ENCODE data around the gene TRIM34. TPM values are rescaled to one million over a fixed set of nuclear protein-coding genes. Genes with fewer than 3 reads are reported as not detected.

The TRIM34 gene
- total RNA-seq, 1 donor from 2014 or later = 4.6 TPM

GRCh38 chr11:5622802-5623201, 2.0 kb upstream of the TRIM34 start:
- no peak overlapping the region for H3K4me3 Mint-ChIP-seq (ENCODE audit: unreplicated experiment)
- peaks cover 56% of the 10 kb centered on the region for H3K4me1 Mint-ChIP-seq (ENCODE audit: unreplicated experiment)
- H3K27me3 Mint-ChIP-seq (ENCODE audit: unreplicated experiment) = no peaks in the 10 kb centered on the region
- no peak for DNase-seq (ENCODE audit: extremely low spot score, unreplicated experiment)
- no peaks in the 10 kb centered on the region for H3K9me3 Mint-ChIP-seq (ENCODE audit: unreplicated experiment)
- TF ChIP-seq, protein P1, sequence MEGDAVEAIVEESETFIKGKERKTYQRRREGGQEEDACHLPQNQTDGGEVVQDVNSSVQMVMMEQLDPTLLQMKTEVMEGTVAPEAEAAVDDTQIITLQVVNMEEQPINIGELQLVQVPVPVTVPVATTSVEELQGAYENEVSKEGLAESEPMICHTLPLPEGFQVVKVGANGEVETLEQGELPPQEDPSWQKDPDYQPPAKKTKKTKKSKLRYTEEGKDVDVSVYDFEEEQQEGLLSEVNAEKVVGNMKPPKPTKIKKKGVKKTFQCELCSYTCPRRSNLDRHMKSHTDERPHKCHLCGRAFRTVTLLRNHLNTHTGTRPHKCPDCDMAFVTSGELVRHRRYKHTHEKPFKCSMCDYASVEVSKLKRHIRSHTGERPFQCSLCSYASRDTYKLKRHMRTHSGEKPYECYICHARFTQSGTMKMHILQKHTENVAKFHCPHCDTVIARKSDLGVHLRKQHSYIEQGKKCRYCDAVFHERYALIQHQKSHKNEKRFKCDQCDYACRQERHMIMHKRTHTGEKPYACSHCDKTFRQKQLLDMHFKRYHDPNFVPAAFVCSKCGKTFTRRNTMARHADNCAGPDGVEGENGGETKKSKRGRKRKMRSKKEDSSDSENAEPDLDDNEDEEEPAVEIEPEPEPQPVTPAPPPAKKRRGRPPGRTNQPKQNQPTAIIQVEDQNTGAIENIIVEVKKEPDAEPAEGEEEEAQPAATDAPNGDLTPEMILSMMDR (IDR thresholded peaks at IDR 0.05) = no peak
- no peak overlapping the region for H3K27ac Mint-ChIP-seq (ENCODE audit: unreplicated experiment)
- peaks cover 2% of the 10 kb centered on the region for H3K36me3 Mint-ChIP-seq (ENCODE audit: unreplicated experiment)

GRCh38 chr11:5625281-5625680, 480 bp downstream of the TRIM34 start:
- H3K9me3 Mint-ChIP-seq (ENCODE audit: unreplicated experiment) = no peaks in the 10 kb centered on the region
- H3K4me1 Mint-ChIP-seq (ENCODE audit: unreplicated experiment) = peaks cover 43% of the 10 kb centered on the region
- H3K27me3 Mint-ChIP-seq (ENCODE audit: unreplicated experiment) = no peaks in the 10 kb centered on the region
- DNase-seq (ENCODE audit: extremely low spot score, unreplicated experiment) = no peak
- H3K27ac Mint-ChIP-seq (ENCODE audit: unreplicated experiment) = peak overlapping the region; percentile 33
- H3K4me3 Mint-ChIP-seq (ENCODE audit: unreplicated experiment) = peak overlapping the region; percentile 78
- H3K36me3 Mint-ChIP-seq (ENCODE audit: unreplicated experiment) = peaks cover 2% of the 10 kb centered on the region
- TF ChIP-seq, protein P1 (IDR thresholded peaks at IDR 0.05) = no peak

DNA sequence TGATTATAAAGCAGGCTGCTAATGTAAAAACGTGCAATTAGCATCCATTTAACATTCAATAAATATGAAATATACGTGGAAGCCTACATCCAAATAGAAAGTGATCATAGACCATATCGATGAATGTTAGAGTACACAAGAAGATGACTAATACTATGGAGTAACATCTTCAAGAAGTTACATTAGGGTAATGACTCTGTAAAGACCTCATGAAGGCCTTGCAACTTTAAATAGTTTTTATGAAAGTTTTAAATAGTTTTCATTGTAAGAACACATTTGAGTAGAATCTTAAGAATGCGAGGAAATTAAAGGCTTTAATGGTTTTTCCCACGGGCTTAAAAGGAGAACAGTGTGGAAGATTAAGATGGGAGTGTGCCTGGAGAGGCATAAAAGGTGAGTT, 1.4 kb downstream of the TRIM34 start:
- Mint-ChIP-seq H3K9me3 (ENCODE audit: unreplicated experiment) (no peaks in the 10 kb centered on the region), H3K36me3 (ENCODE audit: unreplicated experiment) (peaks cover 2% of the 10 kb centered on the region), H3K4me1 (ENCODE audit: unreplicated experiment) (peaks cover 34% of the 10 kb centered on the region), H3K27ac (ENCODE audit: unreplicated experiment) (no peak overlapping the region), H3K4me3 (ENCODE audit: unreplicated experiment) (peak overlapping the region; percentile 16), H3K27me3 (ENCODE audit: unreplicated experiment) (no peaks in the 10 kb centered on the region)
- DNase-seq (ENCODE audit: extremely low spot score, unreplicated experiment) = no peak
- TF ChIP-seq, protein P1 (IDR thresholded peaks at IDR 0.05) = no peak

DNA sequence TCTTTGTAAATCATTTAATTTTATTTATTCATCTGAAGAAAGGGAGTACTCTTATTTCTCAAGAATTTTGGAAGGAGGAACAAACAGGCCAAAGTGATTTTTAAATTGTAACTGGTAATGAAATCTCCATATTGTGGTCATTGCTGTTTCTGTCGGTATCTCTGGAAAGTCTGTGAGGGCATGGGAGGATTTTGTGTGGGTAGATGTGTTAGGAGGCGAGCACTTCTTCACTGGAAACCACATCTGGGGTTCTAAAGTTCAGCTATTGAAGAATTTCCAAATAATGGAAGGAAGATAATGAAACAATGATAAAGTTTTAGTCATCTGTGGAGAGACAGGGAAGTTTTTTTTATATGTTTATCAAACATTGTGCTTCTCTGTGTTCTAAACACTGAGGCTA, 6.6 kb downstream of the TRIM34 start:
- H3K27ac Mint-ChIP-seq (ENCODE audit: unreplicated experiment) = no peak overlapping the region
- no peak for DNase-seq (ENCODE audit: extremely low spot score, unreplicated experiment)

GRCh38 chr11:5631969-5632635, 7.3 kb downstream of the TRIM34 start:
- no peaks in the 10 kb centered on the region for H3K9me3 Mint-ChIP-seq (ENCODE audit: unreplicated experiment)
- H3K27ac Mint-ChIP-seq (ENCODE audit: unreplicated experiment) = no peak overlapping the region
- H3K36me3 Mint-ChIP-seq (ENCODE audit: unreplicated experiment) = peaks cover 9% of the 10 kb centered on the region
- H3K4me1 Mint-ChIP-seq (ENCODE audit: unreplicated experiment) = no peaks in the 10 kb centered on the region
- no peaks in the 10 kb centered on the region for H3K27me3 Mint-ChIP-seq (ENCODE audit: unreplicated experiment)
- no peak overlapping the region for H3K4me3 Mint-ChIP-seq (ENCODE audit: unreplicated experiment)
- TF ChIP-seq, protein P1 (IDR thresholded peaks at IDR 0.05) = no peak
- no peak for DNase-seq (ENCODE audit: extremely low spot score, unreplicated experiment)

More for the DNA sequence above, 6.6 kb downstream of the TRIM34 start:
- Mint-ChIP-seq H3K4me3 (ENCODE audit: unreplicated experiment) (no peak overlapping the region), H3K27me3 (ENCODE audit: unreplicated experiment) (no peaks in the 10 kb centered on the region), H3K9me3 (ENCODE audit: unreplicated experiment) (no peaks in the 10 kb centered on the region), H3K4me1 (ENCODE audit: unreplicated experiment) (no peaks in the 10 kb centered on the region), H3K36me3 (ENCODE audit: unreplicated experiment) (peaks cover 9% of the 10 kb centered on the region)
- TF ChIP-seq, protein P1 (IDR thresholded peaks at IDR 0.05) = no peak
